Activated CD8-positive, alpha-beta T cell treated with anti-CD3 and anti-CD28 coated beads, Interleukin-2, amount 10 ng/mL, durations not matched to agents 7 days and 5 days (primary cell): ENCODE results near the gene SOS1. TPM values are rescaled to one million over a fixed set of nuclear protein-coding genes. Genes with fewer than 3 reads are reported as not detected.
A peak's percentile ranks its signal among the peaks of the same experiment; 100 is the strongest.
"Not testable (repeated sequence)": the region's sequence is repeated elsewhere in the genome, so short reads cannot be mapped to it uniquely, and the experiment has no call there.

Experiments
- ATAC-seq: fragments of 150-1000 bp; cut with Tn5 transposase; one replicate; pipeline ENCODE4 v1.10.0; 2021; ENCODE audit warnings: moderate library complexity
- CTCF ChIA-PET: fragments of 350-600 bp; sonication (Branson Sonifier 250); formaldehyde crosslinking; loops from one replicate; lab custom pipeline; 2021; ENCODE audit warnings: antibody characterized with exemption; lab: Charles Lee
- POLR2A ChIA-PET: fragments of 350-600 bp; sonication (Branson Sonifier 250); formaldehyde crosslinking; loops from one replicate; lab custom pipeline; 2021; ENCODE audit warnings: antibody characterized with exemption; lab: Charles Lee
- DNase-seq: peaks from one replicate; pipeline ENCODE4 v3.0.0-alpha.2; 2020
- H3K27ac Mint-ChIP-seq: one replicate; pipeline ENCODE4 v1.8.0; 2021; ENCODE audit warnings: mild to moderate bottlenecking, mixed read lengths
- H3K27me3 Mint-ChIP-seq: one replicate; pipeline ENCODE4 v1.8.0; 2021; ENCODE audit warnings: low read depth, mixed read lengths
- H3K36me3 Mint-ChIP-seq: one replicate; pipeline ENCODE4 v1.8.0; 2021; ENCODE audit warnings: low read depth, mixed read lengths
- H3K4me1 Mint-ChIP-seq: one replicate; pipeline ENCODE4 v1.8.0; 2021; ENCODE audit warnings: low read depth, mixed read lengths
- H3K4me3 Mint-ChIP-seq: one replicate; pipeline ENCODE4 v1.8.0; 2021; ENCODE audit warnings: mild to moderate bottlenecking, mixed read lengths
- H3K9me3 Mint-ChIP-seq: one replicate; pipeline ENCODE4 v1.8.0; 2022; ENCODE audit warnings: mixed read lengths; ENCODE audit not compliant: insufficient read depth
- total RNA-seq, 2 experiments: library from RNA; stranded (reverse); gene quantifications; one replicate each; pipeline ENCODE4 v1.2.3, GENCODE V29; 2021

Gene SOS1
- total RNA-seq, 2 experiments from 2014 or later = 209 to 243 TPM

DNA sequence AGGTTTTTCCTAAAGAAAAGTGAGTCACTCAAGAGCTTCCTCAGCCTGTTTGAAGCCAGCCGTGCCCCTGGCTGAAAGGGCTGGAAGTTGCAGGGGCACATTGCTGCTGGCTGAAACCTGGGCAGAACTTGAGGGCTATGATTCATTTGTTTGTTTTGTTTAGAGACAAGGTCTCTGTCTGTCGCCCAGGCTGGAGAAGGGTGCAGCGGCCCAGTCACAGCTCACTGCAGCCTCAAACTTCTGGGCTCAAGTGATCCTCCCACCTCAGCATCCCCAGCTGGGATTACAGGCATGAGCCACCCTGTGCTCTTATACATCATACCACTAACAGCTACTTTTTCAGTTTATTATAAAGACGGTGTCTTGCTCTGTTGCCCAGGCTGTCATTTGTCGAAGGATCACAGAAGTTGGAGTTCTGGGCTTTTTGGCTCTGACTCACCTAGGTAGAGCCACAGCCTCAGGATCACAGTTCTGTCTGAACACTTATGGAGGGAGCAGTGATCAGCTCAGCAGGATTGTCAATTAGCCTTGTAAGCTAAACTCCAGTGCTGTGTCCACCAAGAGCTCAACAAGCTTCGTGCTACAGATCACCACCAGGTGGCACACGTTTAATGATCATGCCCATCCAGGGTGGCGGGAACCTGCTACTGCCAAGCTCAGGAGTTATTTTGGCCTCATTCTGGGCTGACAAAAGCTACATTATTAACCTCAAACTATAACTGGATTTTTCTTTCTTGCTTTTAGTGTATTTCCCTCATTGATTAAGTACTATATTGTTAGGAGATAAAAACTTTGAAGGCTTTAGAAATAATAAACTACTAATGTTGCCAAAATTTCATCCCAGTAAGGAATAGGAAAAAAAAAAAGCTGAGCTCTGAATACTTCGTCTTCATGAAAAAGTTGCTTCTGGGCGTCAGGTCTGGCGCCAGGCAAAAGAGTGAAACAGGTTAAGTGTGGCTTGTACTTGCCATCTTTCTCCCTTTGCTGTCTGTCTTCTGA is 173.3 kb downstream of the SOS1 start:
- DNase-seq (peak; percentile 84), ATAC-seq (peak; percentile 93)
- CTCF ChIA-PET = interaction anchor here (0.6 to 6.7 kb wide), 52 partner anchors 9 to 783 kb away, joined by 3 to 207 read pairs (median 4); partner anchors contain the start of genes DHX57 and MORN2
- POLR2A ChIA-PET = interaction anchor here (1.3 to 1.6 kb wide), 2 partner anchors 282 to 297 kb away, joined by 4 to 9 read pairs; no protein-coding TSS in a partner anchor
- H3K9me3 Mint-ChIP-seq = no peaks in the 10 kb centered on the region
- H3K36me3 Mint-ChIP-seq = no peaks in the 10 kb centered on the region
- H3K4me3 Mint-ChIP-seq = no peak overlapping the region
- H3K27ac Mint-ChIP-seq = no peak overlapping the region
- no peaks in the 10 kb centered on the region for H3K4me1 Mint-ChIP-seq
- H3K27me3 Mint-ChIP-seq = peaks cover 3% of the 10 kb centered on the region

DNA sequence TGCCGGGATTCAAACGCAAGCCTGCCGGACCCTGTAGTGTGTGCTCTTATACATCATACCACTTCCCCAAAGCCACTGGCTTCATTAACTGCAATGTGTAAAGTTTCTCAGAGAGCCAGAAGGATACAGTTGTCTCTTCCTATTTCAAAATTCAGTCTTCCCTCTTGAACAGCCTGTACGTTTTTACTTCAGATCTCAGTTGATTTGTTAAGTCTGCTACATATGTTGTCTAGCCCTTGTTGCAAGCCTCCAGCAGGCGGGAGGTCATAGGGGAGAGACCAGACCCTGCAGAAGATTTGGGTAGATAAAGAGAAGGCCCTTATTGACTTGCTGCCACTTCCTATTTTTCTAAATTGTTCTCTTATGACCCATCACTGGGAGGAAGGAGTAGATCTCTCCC is 174.9 kb downstream of the SOS1 start:
- no peaks in the 10 kb centered on the region for H3K4me1 Mint-ChIP-seq
- CTCF ChIA-PET = interaction anchor here (1.4 to 6.7 kb wide), 9 partner anchors 14 to 307 kb away, joined by 4 to 207 read pairs (median 7); partner anchors contain the start of genes DHX57 and MORN2
- H3K9me3 Mint-ChIP-seq = no peaks in the 10 kb centered on the region
- POLR2A ChIA-PET = no interaction called here
- H3K27me3 Mint-ChIP-seq = no peaks in the 10 kb centered on the region
- no peak overlapping the region for H3K27ac Mint-ChIP-seq
- ATAC-seq (no peak), DNase-seq (no peak)
- H3K4me3 Mint-ChIP-seq = no peak overlapping the region
- H3K36me3 Mint-ChIP-seq = no peaks in the 10 kb centered on the region

DNA sequence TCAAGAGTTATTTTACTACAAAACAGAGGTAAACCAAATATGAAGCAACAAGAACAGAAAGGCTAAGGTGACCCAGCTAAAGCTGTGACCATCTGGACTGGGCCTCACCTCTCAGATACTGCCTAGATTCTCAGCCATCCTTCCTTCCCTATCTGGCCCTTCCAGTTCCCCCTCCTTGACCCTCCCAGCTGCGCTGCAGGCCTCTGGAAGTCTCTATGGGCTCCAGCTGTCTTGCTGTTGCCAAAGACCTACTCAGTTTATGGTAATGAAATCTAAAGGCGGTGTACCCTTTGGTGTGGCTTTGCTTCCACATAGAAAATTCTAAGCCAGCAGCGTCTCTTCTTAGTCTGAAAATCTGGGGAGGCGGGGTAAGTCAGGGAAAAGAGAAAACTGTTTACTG is 175.5 kb downstream of the SOS1 start:
- ChIA-PET POLR2A (no interaction called here), CTCF (interaction anchor here (1.4 to 6.7 kb wide), 3 partner anchors 13 to 307 kb away, joined by 4 to 207 read pairs (median 5); no protein-coding TSS in a partner anchor)
- Mint-ChIP-seq H3K27me3 (peaks cover 5% of the 10 kb centered on the region), H3K4me1 (no peaks in the 10 kb centered on the region), H3K4me3 (no peak overlapping the region), H3K36me3 (no peaks in the 10 kb centered on the region), H3K27ac (no peak overlapping the region), H3K9me3 (no peaks in the 10 kb centered on the region)
- DNase-seq (no peak), ATAC-seq (no peak)

DNA sequence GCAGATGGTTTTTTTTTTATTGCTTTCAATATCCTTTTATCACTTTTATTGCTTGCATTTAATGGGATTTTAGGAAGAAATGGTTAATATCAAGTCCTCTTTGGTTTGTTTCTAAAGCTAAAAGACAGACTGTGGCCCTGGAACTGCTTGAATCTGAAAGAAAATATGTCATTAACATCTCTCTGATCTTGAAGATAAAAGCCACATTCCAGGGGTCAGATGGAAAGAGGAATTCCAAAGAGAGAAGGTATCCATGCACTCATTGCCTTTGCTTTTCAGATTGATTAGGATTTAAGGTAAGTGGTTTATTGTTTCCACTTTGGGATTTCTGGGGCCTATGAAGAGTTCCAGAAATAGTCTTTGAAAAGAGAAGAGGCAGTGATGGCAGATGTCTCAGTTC is 177.1 kb downstream of the SOS1 start:
- Mint-ChIP-seq H3K4me1 (no peaks in the 10 kb centered on the region), H3K27me3 (peaks cover 5% of the 10 kb centered on the region), H3K36me3 (no peaks in the 10 kb centered on the region), H3K27ac (no peak overlapping the region), H3K4me3 (no peak overlapping the region), H3K9me3 (no peaks in the 10 kb centered on the region)
- POLR2A ChIA-PET = no interaction called here
- ATAC-seq (no peak), DNase-seq (no peak)
- CTCF ChIA-PET = no interaction called here

DNA sequence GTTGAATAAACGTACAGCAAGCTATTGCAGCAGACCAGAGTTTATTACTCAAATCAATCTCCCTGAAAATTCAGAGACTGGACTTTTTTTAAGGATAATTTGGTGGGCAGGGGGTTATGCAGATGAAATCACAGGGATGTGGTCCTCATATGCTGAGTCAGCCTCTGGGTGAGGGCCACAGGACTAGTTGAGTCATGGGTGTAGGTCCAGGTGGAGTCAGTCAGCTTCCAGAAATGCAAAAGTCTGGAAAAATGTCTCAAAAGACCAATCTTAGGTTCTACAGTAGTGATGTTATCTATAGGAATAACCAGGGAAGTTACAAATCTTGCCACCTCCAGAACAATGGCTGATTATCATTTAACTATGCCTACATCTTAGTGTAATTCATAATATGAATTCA is 180.1 kb downstream of the SOS1 start:
- Mint-ChIP-seq H3K27me3 (peaks cover 7% of the 10 kb centered on the region), H3K4me1 (no peaks in the 10 kb centered on the region), H3K27ac (no peak overlapping the region), H3K4me3 (no peak overlapping the region), H3K9me3 (no peaks in the 10 kb centered on the region), H3K36me3 (no peaks in the 10 kb centered on the region)
- DNase-seq (no peak), ATAC-seq (no peak)
- POLR2A ChIA-PET = interaction anchor here (0.6 kb wide), 1 partner anchor 198 kb away, joined by 3 read pairs; no protein-coding TSS in a partner anchor
- CTCF ChIA-PET = interaction anchor here (2.0 kb wide), 1 partner anchor 289 kb away, joined by 6 read pairs; no protein-coding TSS in a partner anchor

DNA sequence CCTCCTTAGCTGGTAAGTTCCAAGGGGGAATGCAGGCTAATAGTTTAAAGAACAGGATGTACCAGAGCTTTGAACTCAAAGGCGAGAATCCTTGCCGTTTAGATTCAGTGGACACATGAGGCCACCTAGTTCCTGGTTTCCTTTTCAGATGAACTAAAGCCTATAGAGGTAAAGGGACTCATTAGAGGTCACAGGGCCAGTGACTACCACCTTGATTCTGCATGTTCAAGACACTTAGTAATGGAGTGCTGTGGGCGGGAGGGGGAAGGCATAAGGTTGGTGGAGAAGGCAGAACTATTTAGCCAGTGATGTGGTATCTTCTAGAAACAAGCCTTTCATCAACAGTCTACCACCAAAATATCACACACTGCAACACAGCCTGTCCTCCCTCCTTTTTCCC is 183.3 kb downstream of the SOS1 start:
- CTCF ChIA-PET = interaction anchor here (1.3 kb wide), 1 partner anchor 10 kb away, joined by 5 read pairs; no protein-coding TSS in a partner anchor
- Mint-ChIP-seq H3K27me3 (peaks cover 10% of the 10 kb centered on the region), H3K4me3 (no peak overlapping the region), H3K27ac (no peak overlapping the region), H3K4me1 (no peaks in the 10 kb centered on the region), H3K9me3 (no peaks in the 10 kb centered on the region), H3K36me3 (no peaks in the 10 kb centered on the region)
- DNase-seq (no peak), ATAC-seq (no peak)
- POLR2A ChIA-PET = no interaction called here

DNA sequence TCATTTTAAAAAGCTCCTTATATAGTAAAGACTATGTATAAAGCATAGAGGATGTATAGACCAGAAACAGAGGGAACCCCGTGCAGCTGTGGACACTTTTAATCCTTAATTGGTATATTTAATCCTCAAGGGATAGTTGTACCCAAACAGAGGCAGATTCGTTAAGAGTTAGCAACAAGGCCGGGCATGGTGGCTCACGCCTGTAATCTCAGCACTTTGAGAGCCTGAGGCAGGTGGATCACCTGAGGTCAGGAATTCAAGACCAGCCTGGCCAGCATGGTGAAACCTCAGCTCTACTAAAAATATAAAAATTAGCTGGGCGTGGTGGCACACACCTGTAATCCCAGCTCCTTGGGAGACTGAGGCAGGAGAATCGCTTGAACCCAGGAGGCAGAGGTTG is 184.3 kb downstream of the SOS1 start:
- H3K27ac Mint-ChIP-seq, ATAC-seq, H3K9me3 Mint-ChIP-seq, DNase-seq, H3K4me3 Mint-ChIP-seq, H3K4me1 Mint-ChIP-seq, H3K36me3 Mint-ChIP-seq: not testable (repeated sequence)
- H3K27me3 Mint-ChIP-seq = peaks cover 10% of the 10 kb centered on the region
- ChIA-PET CTCF (interaction anchor here (1.3 kb wide), 1 partner anchor 11 kb away, joined by 5 read pairs; no protein-coding TSS in a partner anchor), POLR2A (interaction anchor here (0.6 kb wide), 1 partner anchor 245 kb away, joined by 3 read pairs; no protein-coding TSS in a partner anchor)

DNA sequence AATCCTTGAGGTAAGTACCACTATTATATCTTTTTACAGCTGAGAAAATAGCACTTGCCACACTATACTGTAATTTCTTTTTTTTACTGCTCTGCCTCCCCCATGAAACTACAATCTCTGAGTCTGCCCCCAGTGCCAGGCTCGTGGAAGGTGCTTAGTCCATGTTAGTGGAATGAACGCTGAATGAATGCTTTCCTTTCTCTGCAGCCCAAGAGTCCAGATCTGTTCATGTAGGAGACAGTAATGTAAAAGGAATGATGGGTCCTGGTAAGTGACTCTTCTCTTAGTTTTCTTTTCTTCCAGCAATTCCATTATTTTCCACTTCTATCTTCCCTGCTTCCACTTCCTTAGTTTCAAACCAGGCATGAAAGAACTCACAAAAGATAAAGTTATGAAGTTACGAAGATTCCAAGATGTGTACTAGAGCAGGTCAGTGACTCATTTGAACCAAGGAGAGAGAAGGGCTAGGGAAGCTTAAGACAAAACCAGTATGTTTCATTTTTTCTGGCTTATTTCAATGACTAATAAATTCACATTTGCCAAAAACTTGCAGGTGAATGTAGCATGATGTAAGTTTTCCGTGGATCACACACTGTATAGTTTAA is 185.2 kb downstream of the SOS1 start:
- CTCF ChIA-PET = interaction anchor here (0.7 kb wide), 1 partner anchor 12 kb away, joined by 5 read pairs; no protein-coding TSS in a partner anchor

DNA sequence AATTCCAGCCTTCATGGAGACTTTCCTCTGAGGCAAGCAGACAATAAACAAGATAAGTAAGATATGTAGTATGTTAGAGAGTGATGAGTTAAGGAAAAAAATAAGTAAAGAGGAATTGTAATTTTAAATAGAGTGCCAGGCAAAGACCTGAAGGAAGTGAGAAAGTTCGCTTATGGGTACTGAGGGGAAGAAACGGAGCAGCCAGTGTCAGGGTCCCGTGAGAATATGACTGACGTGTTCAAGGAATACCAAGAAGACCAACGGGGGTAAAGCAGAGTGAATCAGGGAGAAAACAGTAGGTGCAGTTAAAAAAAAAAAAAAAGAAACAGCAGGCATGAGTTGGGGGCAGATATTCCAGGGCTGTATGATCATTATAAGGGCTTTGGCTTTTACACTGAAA is 186.1 kb downstream of the SOS1 start:
- H3K4me3 Mint-ChIP-seq = no peak overlapping the region
- H3K9me3 Mint-ChIP-seq = no peaks in the 10 kb centered on the region
- ATAC-seq = no peak
- DNase-seq = no peak
- POLR2A ChIA-PET = no interaction called here
- CTCF ChIA-PET = no interaction called here
- H3K36me3 Mint-ChIP-seq = no peaks in the 10 kb centered on the region
- peaks cover 5% of the 10 kb centered on the region for H3K27me3 Mint-ChIP-seq
- H3K4me1 Mint-ChIP-seq = no peaks in the 10 kb centered on the region
- H3K27ac Mint-ChIP-seq = no peak overlapping the region

More for the DNA sequence above, 185.2 kb downstream of the SOS1 start:
- H3K4me3 Mint-ChIP-seq = no peak overlapping the region
- no peak for ATAC-seq
- no peaks in the 10 kb centered on the region for H3K4me1 Mint-ChIP-seq
- H3K27ac Mint-ChIP-seq = no peak overlapping the region
- H3K36me3 Mint-ChIP-seq = no peaks in the 10 kb centered on the region
- POLR2A ChIA-PET = interaction anchor here (0.6 kb wide), 1 partner anchor 244 kb away, joined by 3 read pairs; no protein-coding TSS in a partner anchor
- no peak for DNase-seq
- peaks cover 8% of the 10 kb centered on the region for H3K27me3 Mint-ChIP-seq
- no peaks in the 10 kb centered on the region for H3K9me3 Mint-ChIP-seq

DNA sequence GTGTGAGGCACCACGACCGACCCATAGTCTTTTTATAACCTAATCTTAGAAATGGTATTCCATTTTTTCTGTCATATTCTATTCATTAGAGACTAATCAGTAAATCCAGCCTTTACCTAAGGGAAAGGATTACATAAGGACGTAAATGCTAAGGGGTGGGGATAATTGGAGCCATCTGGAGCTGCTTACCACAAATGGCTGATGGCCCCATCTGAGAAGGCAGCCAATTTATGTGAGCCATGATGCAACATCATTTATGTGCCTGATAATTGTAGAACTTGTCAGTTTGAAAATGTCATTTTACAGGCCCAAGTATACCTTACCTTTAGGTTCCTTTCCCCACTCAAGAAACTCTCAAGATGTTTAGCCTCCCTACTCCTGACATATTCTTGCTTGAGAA is 187.2 kb downstream of the SOS1 start:
- ChIA-PET CTCF (interaction anchor here (1.7 kb wide), 1 partner anchor 14 kb away, joined by 6 read pairs; no protein-coding TSS in a partner anchor), POLR2A (no interaction called here)
- Mint-ChIP-seq H3K36me3 (no peaks in the 10 kb centered on the region), H3K9me3 (no peaks in the 10 kb centered on the region), H3K4me1 (no peaks in the 10 kb centered on the region), H3K4me3 (no peak overlapping the region), H3K27me3 (peaks cover 5% of the 10 kb centered on the region), H3K27ac (no peak overlapping the region)
- DNase-seq (no peak), ATAC-seq (no peak)

DNA sequence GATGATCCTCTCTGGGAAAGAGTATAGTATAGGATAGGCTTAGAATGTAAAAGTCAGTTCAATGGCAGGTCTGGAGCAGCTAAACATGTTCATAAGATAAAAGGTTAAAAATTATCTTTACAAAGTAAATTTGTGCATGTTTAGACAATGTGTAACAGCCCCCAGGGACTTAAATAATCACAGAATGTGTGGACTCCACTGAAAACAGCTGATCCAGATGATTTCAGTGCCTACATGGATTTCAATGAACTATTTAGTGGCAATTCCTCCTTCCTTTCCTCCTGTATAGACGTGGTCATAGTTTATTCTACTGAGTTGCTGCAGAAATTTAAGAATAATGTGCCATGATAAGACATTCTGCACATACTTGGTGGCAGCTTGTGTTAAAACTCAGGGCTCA is 188.3 kb downstream of the SOS1 start:
- no peaks in the 10 kb centered on the region for H3K36me3 Mint-ChIP-seq
- H3K9me3 Mint-ChIP-seq = no peaks in the 10 kb centered on the region
- H3K4me3 Mint-ChIP-seq = no peak overlapping the region
- ChIA-PET POLR2A (no interaction called here), CTCF (interaction anchor here (1.0 to 1.7 kb wide), 2 partner anchors 13 to 15 kb away, joined by 4 to 6 read pairs; no protein-coding TSS in a partner anchor)
- DNase-seq = no peak
- no peaks in the 10 kb centered on the region for H3K4me1 Mint-ChIP-seq
- peaks cover 7% of the 10 kb centered on the region for H3K27me3 Mint-ChIP-seq
- no peak for ATAC-seq
- no peak overlapping the region for H3K27ac Mint-ChIP-seq
